Measurements from ENCODE around the gene STXBP3. TPM values are rescaled to one million over a fixed set of nuclear protein-coding genes. Genes with fewer than 3 reads are reported as not detected.

STXBP3 gene
- total and polyA plus RNA-seq, 2 donors (not counting 1 experiment from before 2014, with no cell fraction given): 13.3 to 78.1 TPM

- 100% methylated on average over 1 of the region's 1 CpG for WGBS (ENCODE audit: insufficient coverage)
- no peaks in the 10 kb centered on the region for H4K20me1 ChIP-seq (ENCODE audit: control insufficient read depth, insufficient read depth, low read length, poor library complexity, severe bottlenecking)
- intact Hi-C loops (cut with micrococcal nuclease): no loop called here
Observed at GRCh38 chr1:108725906-108726305, 20.6 kb upstream of the STXBP3 start.

GRCh38 chr1:108728327-108728923, 18.0 kb upstream of the STXBP3 start:
- intact Hi-C loops (cut with micrococcal nuclease): no loop called here
- Histone ChIP-seq H4K20me1 (ENCODE audit: control insufficient read depth, insufficient read depth, low read length, poor library complexity, severe bottlenecking) (no peaks in the 10 kb centered on the region), H3K9ac (ENCODE audit: low read length) (no peak overlapping the region), H3K79me2 (ENCODE audit: control insufficient read depth, insufficient read depth, low read length) (no peaks in the 10 kb centered on the region), H3K27me3 (replicated peaks in 1 of 4; ENCODE audit: control extremely low read depth in 1 of 4, control insufficient read depth in 3 of 4, insufficient read depth in 4 of 4, low read length in 3 of 4) (no peaks in the 10 kb centered on the region), H2AFZ (ENCODE audit: insufficient read depth, low read depth, low read length, poor library complexity, severe bottlenecking) (no peak overlapping the region), H3K36me3 (replicated peaks in 1 of 2; ENCODE audit: control extremely low read depth in 1 of 2, control insufficient read depth in 1 of 2, extremely low read depth in 1 of 2, insufficient read depth in 2 of 2, low read length in 1 of 2) (no peaks in the 10 kb centered on the region), H3K9me3 (ENCODE audit: control extremely low read depth in 1 of 3, control insufficient read depth in 2 of 3, insufficient read depth in 1 of 3, low read length in 2 of 3) (no peaks in the 10 kb centered on the region), H3K4me1 (ENCODE audit: control insufficient read depth in 2 of 2, insufficient read depth in 2 of 2, low read length in 2 of 2) (no peaks in the 10 kb centered on the region), H3K4me2 (replicated peaks; ENCODE audit: low read depth, low read length, poor library complexity, severe bottlenecking) (no peak overlapping the region), H3K4me3 (ENCODE audit: control extremely low read depth in 1 of 5, extremely low read depth in 1 of 5, insufficient read depth in 1 of 5, low read depth in 2 of 5, low read length in 4 of 5) (no peak overlapping the region), H3K27ac (ENCODE audit: low read length in 2 of 2) (no peak overlapping the region)
- no peak for TF ChIP-seq CTCF (IDR thresholded peaks at IDR 0.05)
- no peak for TF ChIP-seq EZH2 (IDR thresholded peaks at IDR 0.05; ENCODE audit: borderline replicate concordance, insufficient read depth, low read depth, low read length, poor library complexity, severe bottlenecking)
- WGBS (ENCODE audit: insufficient coverage): 97% methylated on average over 6 of the region's 8 CpGs
- ChIA-PET POLR2A (no interaction called here), CTCF (no interaction called here)
- DNase-seq (no peak), ATAC-seq (ENCODE audit: low read depth) (no peak)
- Mint-ChIP-seq H3K4me1 (no peaks in the 10 kb centered on the region), H3K9me3 (ENCODE audit: insufficient read depth) (no peaks in the 10 kb centered on the region), H3K27me3 (peaks cover 21% of the 10 kb centered on the region), H3K4me3 (no peak overlapping the region), H3K27ac (no peak overlapping the region)

More at GRCh38 chr1:108725906-108726305, 20.6 kb upstream of the STXBP3 start:
- CTCF ChIA-PET: no interaction called here
- H3K4me3 ChIP-seq (ENCODE audit: control extremely low read depth in 1 of 5, extremely low read depth in 1 of 5, insufficient read depth in 1 of 5, low read depth in 2 of 5, low read length in 4 of 5): no peak overlapping the region
- H3K9me3 Mint-ChIP-seq (ENCODE audit: insufficient read depth): no peaks in the 10 kb centered on the region
- no peaks in the 10 kb centered on the region for H3K79me2 ChIP-seq (ENCODE audit: control insufficient read depth, insufficient read depth, low read length)
- no peak for ATAC-seq (ENCODE audit: low read depth)
- POLR2A ChIA-PET: no interaction called here
- H3K4me1 Mint-ChIP-seq: no peaks in the 10 kb centered on the region
- H3K36me3 ChIP-seq (replicated peaks in 1 of 2; ENCODE audit: control extremely low read depth in 1 of 2, control insufficient read depth in 1 of 2, extremely low read depth in 1 of 2, insufficient read depth in 2 of 2, low read length in 1 of 2): no peaks in the 10 kb centered on the region
- no peak overlapping the region for H3K9ac ChIP-seq (ENCODE audit: low read length)
- TF ChIP-seq EZH2 (IDR thresholded peaks at IDR 0.05; ENCODE audit: borderline replicate concordance, insufficient read depth, low read depth, low read length, poor library complexity, severe bottlenecking) (no peak), CTCF (IDR thresholded peaks at IDR 0.05) (no peak)
- H2AFZ ChIP-seq (ENCODE audit: insufficient read depth, low read depth, low read length, poor library complexity, severe bottlenecking): no peak overlapping the region
- no peak overlapping the region for H3K4me3 Mint-ChIP-seq
- H3K27me3 ChIP-seq (replicated peaks in 1 of 4; ENCODE audit: control extremely low read depth in 1 of 4, control insufficient read depth in 3 of 4, insufficient read depth in 4 of 4, low read length in 3 of 4): no peaks in the 10 kb centered on the region
- no peaks in the 10 kb centered on the region for H3K9me3 ChIP-seq (ENCODE audit: control extremely low read depth in 1 of 3, control insufficient read depth in 2 of 3, insufficient read depth in 1 of 3, low read length in 2 of 3)
- H3K27ac ChIP-seq (ENCODE audit: low read length in 2 of 2): no peak overlapping the region
- H3K27me3 Mint-ChIP-seq: peaks cover 21% of the 10 kb centered on the region
- no peak overlapping the region for H3K4me2 ChIP-seq (replicated peaks; ENCODE audit: low read depth, low read length, poor library complexity, severe bottlenecking)
- no peak for DNase-seq
- H3K27ac Mint-ChIP-seq: no peak overlapping the region
- no peaks in the 10 kb centered on the region for H3K4me1 ChIP-seq (ENCODE audit: control insufficient read depth in 2 of 2, insufficient read depth in 2 of 2, low read length in 2 of 2)

Measured in B cell (primary cell).